HG03135 (cell line): ENCODE measurements around the gene PYHIN1.

Source experiments
- ATAC-seq: cut with Tn5 transposase; IDR thresholded peaks from one replicate; pipeline ENCODE4 v1.9.1; 2021; ENCODE audit warnings: mild to moderate bottlenecking, moderate library complexity; ENCODE audit not compliant: unreplicated experiment

Gene PYHIN1

GRCh38 chr1:158931055-158931737 is at the start of gene PYHIN1:
Gene PYHIN1 (plus strand): TSS chr1:158931552. CDS start chr1:158936911, 5,359 bp downstream.
- ATAC-seq = no peak

GRCh38 chr1:158893654-158894053 is 37.7 kb upstream of the PYHIN1 start:
- no peak for ATAC-seq

GRCh38 chr1:158898722-158899121 is 32.6 kb upstream of the PYHIN1 start:
- ATAC-seq = no peak

GRCh38 chr1:158901623-158902022 is 29.7 kb upstream of the PYHIN1 start:
- no peak for ATAC-seq

GRCh38 chr1:158916085-158916484 is 15.3 kb upstream of the PYHIN1 start:
- no peak for ATAC-seq

- no peak for ATAC-seq
Observed at GRCh38 chr1:158924677-158925076, 6.7 kb upstream of the PYHIN1 start.

GRCh38 chr1:158930504-158930903 is 848 bp upstream of the PYHIN1 start:
- ATAC-seq = no peak

- ATAC-seq = no peak
Observed at GRCh38 chr1:158932171-158932570, 819 bp downstream of the PYHIN1 start.

- no peak for ATAC-seq
Observed at GRCh38 chr1:158933621-158934020, 2.3 kb downstream of the PYHIN1 start.

- no peak for ATAC-seq
Observed at GRCh38 chr1:158939180-158939579, 7.8 kb downstream of the PYHIN1 start.

GRCh38 chr1:158941317-158941716 is 10.0 kb downstream of the PYHIN1 start:
- no peak for ATAC-seq

- ATAC-seq = no peak
Observed at GRCh38 chr1:158942490-158942889, 11.1 kb downstream of the PYHIN1 start.

- ATAC-seq = no peak
Observed at GRCh38 chr1:158943059-158943458, 11.7 kb downstream of the PYHIN1 start.

GRCh38 chr1:158945061-158945460 is 13.7 kb downstream of the PYHIN1 start:
- no peak for ATAC-seq

GRCh38 chr1:158946785-158947184 is 15.4 kb downstream of the PYHIN1 start:
- no peak for ATAC-seq

- no peak for ATAC-seq
Observed at GRCh38 chr1:158951956-158952355, 20.6 kb downstream of the PYHIN1 start.

- ATAC-seq = no peak
Observed at GRCh38 chr1:158952416-158952815, 21.1 kb downstream of the PYHIN1 start.

GRCh38 chr1:158961178-158961577 is 29.8 kb downstream of the PYHIN1 start:
- ATAC-seq = no peak

- no peak for ATAC-seq
Observed at GRCh38 chr1:158962983-158963382, 31.6 kb downstream of the PYHIN1 start.

- ATAC-seq = no peak
Observed at GRCh38 chr1:158969166-158969565, 37.8 kb downstream of the PYHIN1 start.

GRCh38 chr1:158969855-158970254 is 38.5 kb downstream of the PYHIN1 start:
- ATAC-seq = no peak

GRCh38 chr1:158972841-158973240 is 41.5 kb downstream of the PYHIN1 start:
- no peak for ATAC-seq

GRCh38 chr1:158976219-158976618 is 44.9 kb downstream of the PYHIN1 start:
- no peak for ATAC-seq
